H9 (cell line): Measurements from ENCODE around the gene GSTO1. TPM values are rescaled to one million over a fixed set of nuclear protein-coding genes. Genes with fewer than 3 reads are reported as not detected.

Experiments used
- DNase-seq: peaks from one replicate; pipeline ENCODE4 v3.0.0-alpha.2; 2017
- H2AFZ ChIP-seq: one replicate; pipeline ENCODE4 v1.6.1; 2013; ENCODE audit warnings: mild to moderate bottlenecking, low read length, control low read depth, moderate library complexity
- H2AK5ac ChIP-seq: 2 replicates; pipeline ENCODE4 v1.6.1; 2013; ENCODE audit warnings: low read length, control low read depth, mixed read lengths; ENCODE audit not compliant: insufficient read length
- H2BK120ac ChIP-seq: one replicate; pipeline ENCODE4 v1.6.1; 2013; ENCODE audit warnings: low read depth, mild to moderate bottlenecking, low read length, control low read depth, inconsistent platforms; ENCODE audit not compliant: poor library complexity, severe bottlenecking
- H2BK12ac ChIP-seq: 2 replicates; pipeline ENCODE4 v1.6.1; 2013; ENCODE audit warnings: low read length, control low read depth, mixed read lengths, low read depth; ENCODE audit not compliant: insufficient read length
- H2BK15ac ChIP-seq: 2 replicates; pipeline ENCODE4 v1.6.1; 2013; ENCODE audit warnings: low read depth, low read length, control low read depth
- H2BK20ac ChIP-seq: one replicate; pipeline ENCODE4 v1.6.1; 2013; ENCODE audit warnings: low read depth, mild to moderate bottlenecking, low read length, control low read depth, inconsistent platforms; ENCODE audit not compliant: poor library complexity, severe bottlenecking
- H2BK5ac ChIP-seq: 2 replicates; pipeline ENCODE4 v1.6.1; 2013; ENCODE audit warnings: low read length, control low read depth, mixed read lengths; ENCODE audit not compliant: insufficient read length
- H3K14ac ChIP-seq: 2 replicates; pipeline ENCODE4 v1.6.1; 2013; ENCODE audit warnings: low read length, control low read depth; ENCODE audit not compliant: insufficient read depth
- H3K18ac ChIP-seq: 2 replicates; pipeline ENCODE4 v1.6.1; 2013; ENCODE audit warnings: low read depth, mild to moderate bottlenecking, mixed read lengths, low read length, control low read depth; ENCODE audit not compliant: insufficient read length
- H3K23ac ChIP-seq: 2 replicates; pipeline ENCODE4 v1.6.1; 2013; ENCODE audit warnings: low read length, control low read depth, mixed read lengths, low read depth; ENCODE audit not compliant: insufficient read length
- H3K23me2 ChIP-seq: 2 replicates; pipeline ENCODE4 v1.6.1; 2013; ENCODE audit warnings: low read depth, mild to moderate bottlenecking, mixed read lengths, low read length, control low read depth; ENCODE audit not compliant: insufficient read length, poor library complexity, severe bottlenecking
- H3K27ac ChIP-seq: 2 replicates; pipeline ENCODE4 v1.5.1; 2013; ENCODE audit warnings: low read length, control low read depth, mixed read lengths, low read depth; ENCODE audit not compliant: insufficient read length
- H3K27me3 ChIP-seq: 2 replicates; pipeline ENCODE4 v1.6.1; 2013; ENCODE audit warnings: low read length, control low read depth, inconsistent platforms; ENCODE audit not compliant: insufficient read depth
- H3K4ac ChIP-seq: 2 replicates; pipeline ENCODE4 v1.6.1; 2013; ENCODE audit warnings: low read depth, mild to moderate bottlenecking, control low read depth, inconsistent platforms, low read length, moderate library complexity
- H3K4me1 ChIP-seq: 2 replicates; pipeline ENCODE4 v1.6.1; 2013; ENCODE audit warnings: low read length, control low read depth, inconsistent platforms; ENCODE audit not compliant: insufficient read depth
- H3K4me2 ChIP-seq: 2 replicates; pipeline ENCODE4 v1.6.1; 2013; ENCODE audit warnings: low read length, control low read depth, mixed read lengths; ENCODE audit not compliant: insufficient read length, insufficient read depth
- H3K56ac ChIP-seq: 2 replicates; pipeline ENCODE4 v1.6.1; 2013; ENCODE audit warnings: low read depth, mild to moderate bottlenecking, mixed read lengths, low read length, control low read depth; ENCODE audit not compliant: insufficient read length
- H3K79me1 ChIP-seq: 2 replicates; pipeline ENCODE4 v1.6.1; 2013; ENCODE audit warnings: low read depth, mild to moderate bottlenecking, moderate library complexity, low read length, control low read depth, inconsistent platforms; ENCODE audit not compliant: insufficient read depth, poor library complexity, severe bottlenecking
- H3K79me2 ChIP-seq: 2 replicates; pipeline ENCODE4 v1.6.1; 2013; ENCODE audit warnings: low read length, control low read depth, inconsistent platforms; ENCODE audit not compliant: insufficient read depth
- H3K9ac ChIP-seq: 2 replicates; pipeline ENCODE4 v1.6.1; 2013; ENCODE audit warnings: low read length, control low read depth, mixed read lengths; ENCODE audit not compliant: insufficient read length; ENCODE audit errors: extremely low read depth
- H3K9me3 ChIP-seq: one replicate; pipeline ENCODE4 v1.6.1; 2013; ENCODE audit warnings: low read depth, low read length, inconsistent platforms; ENCODE audit not compliant: control insufficient read depth
- H3T11ph ChIP-seq: one replicate; pipeline ENCODE4 v1.6.1; 2013; ENCODE audit warnings: mild to moderate bottlenecking, low read length, control low read depth, inconsistent platforms
- H4K20me1 ChIP-seq: one replicate; pipeline ENCODE4 v1.6.1; 2013; ENCODE audit not compliant: control insufficient read depth, insufficient read length, insufficient read depth
- H4K5ac ChIP-seq: 2 replicates; pipeline ENCODE4 v1.6.1; 2013; ENCODE audit warnings: low read depth, mild to moderate bottlenecking, mixed read lengths, low read length, control low read depth; ENCODE audit not compliant: insufficient read length
- H4K8ac ChIP-seq: replicated peaks from 2 replicates; pipeline ENCODE4 v1.6.1; 2013; ENCODE audit warnings: low read length, control low read depth, mixed read lengths, low read depth; ENCODE audit not compliant: insufficient read length
- H4K91ac ChIP-seq: 2 replicates; pipeline ENCODE4 v1.6.1; 2013; ENCODE audit warnings: low read depth, mild to moderate bottlenecking, moderate library complexity, mixed read lengths, low read length, control low read depth; ENCODE audit not compliant: insufficient read length
- H3K27ac Mint-ChIP-seq, 3 experiments: 2 replicates in 2 of 3; 3 replicates in 1 of 3; pipeline ENCODE4 v1.8.0; 2020 to 2021; ENCODE audit warnings: mixed read lengths in 3 of 3, mild to moderate bottlenecking in 1 of 3, moderate library complexity in 1 of 3
- H3K27me3 Mint-ChIP-seq: 2 replicates; pipeline ENCODE4 v1.8.0; 2021; ENCODE audit warnings: low read depth, mild to moderate bottlenecking, moderate library complexity, mixed read lengths
- H3K36me3 Mint-ChIP-seq, 3 experiments: 2 replicates in 2 of 3; 3 replicates in 1 of 3; pipeline ENCODE4 v1.8.0; 2020 to 2021; ENCODE audit warnings: low read depth in 3 of 3, mixed read lengths in 3 of 3; ENCODE audit not compliant: insufficient read depth in 1 of 3
- H3K4me1 Mint-ChIP-seq, 2 experiments: 2 replicates each; pipeline ENCODE4 v1.8.0; 2020; ENCODE audit warnings: mixed read lengths in 2 of 2
- H3K4me3 Mint-ChIP-seq, 2 experiments: 2 replicates in 1 of 2; 3 replicates in 1 of 2; pipeline ENCODE4 v1.8.0; 2020 to 2021; ENCODE audit warnings: mild to moderate bottlenecking in 2 of 2, mixed read lengths in 2 of 2, moderate library complexity in 1 of 2
- H3K9me3 Mint-ChIP-seq, 2 experiments: 2 replicates in 1 of 2; 3 replicates in 1 of 2; pipeline ENCODE4 v1.8.0; 2020; ENCODE audit warnings: mild to moderate bottlenecking in 2 of 2, mixed read lengths in 2 of 2, moderate library complexity in 1 of 2
- WGBS: extraction: QIAGEN DNeasy Blood & Tissue Kit; methylation state at CpG from one replicate; pipeline ENCODE4 v1.1.7; 2013; ENCODE audit warnings: missing lambda C conversion rate, low lambda C conversion rate, mixed read lengths; ENCODE audit not compliant: insufficient read length; ENCODE audit errors: extremely low coverage; 5-methylcytosine and 5-hydroxymethylcytosine counted together
- total RNA-seq: library from RNA; stranded (reverse); gene quantifications from 2 replicates; pipeline ENCODE4 v1.2.1, GENCODE V29; 2021
- TF ChIP-seq, protein P1 (sequence below): fragments of 200-600 bp; sonication (generic); conservative IDR thresholded peaks from 3 replicates; pipeline ENCODE4 v1.8.0; 2021; ENCODE audit warnings: antibody characterized with exemption, mild to moderate bottlenecking

The GSTO1 gene
- total RNA-seq, 1 experiment from 2014 or later: 114 TPM

GRCh38 chr10:104255311-104255981, 754 bp downstream of the GSTO1 start:
- no peak overlapping the region for H3K4ac ChIP-seq
- peaks cover 49 to 60% of the 10 kb centered on the region in 2 experiments for H3K4me1 Mint-ChIP-seq
- peak overlapping the region; percentile 87 for H3K4me2 ChIP-seq
- no peak overlapping the region; the same call in 1 of the 2 replicates for H3K14ac ChIP-seq
- no peaks in the 10 kb centered on the region for H3K79me1 ChIP-seq
- peaks cover 12% of the 10 kb centered on the region for H3K23me2 ChIP-seq
- no peak overlapping the region for H4K8ac ChIP-seq
- H2BK120ac ChIP-seq: no peak overlapping the region
- H3K27ac Mint-ChIP-seq: no peak overlapping the region
- H2BK12ac ChIP-seq: no peak overlapping the region
- H3K56ac ChIP-seq: no peak overlapping the region
- no peak overlapping the region for H4K91ac ChIP-seq
- peak overlapping the region; percentile 77 to 87 for H3K4me3 Mint-ChIP-seq
- H3K23ac ChIP-seq: no peak overlapping the region
- no peaks in the 10 kb centered on the region for H3K9me3 ChIP-seq
- no peak for DNase-seq
- peaks cover 11% of the 10 kb centered on the region; the same call in 1 of the 2 replicates for H3K4me1 ChIP-seq
- H3T11ph ChIP-seq: no peak overlapping the region
- no peaks in the 10 kb centered on the region; the same call in 1 of the 2 replicates for H3K79me2 ChIP-seq
- H2BK15ac ChIP-seq: no peak overlapping the region
- H3K27me3 ChIP-seq: no peaks in the 10 kb centered on the region; the same call in 1 of the 2 replicates
- no peak overlapping the region for H3K27ac ChIP-seq
- no peak overlapping the region for H2BK5ac ChIP-seq
- TF ChIP-seq, protein P1, sequence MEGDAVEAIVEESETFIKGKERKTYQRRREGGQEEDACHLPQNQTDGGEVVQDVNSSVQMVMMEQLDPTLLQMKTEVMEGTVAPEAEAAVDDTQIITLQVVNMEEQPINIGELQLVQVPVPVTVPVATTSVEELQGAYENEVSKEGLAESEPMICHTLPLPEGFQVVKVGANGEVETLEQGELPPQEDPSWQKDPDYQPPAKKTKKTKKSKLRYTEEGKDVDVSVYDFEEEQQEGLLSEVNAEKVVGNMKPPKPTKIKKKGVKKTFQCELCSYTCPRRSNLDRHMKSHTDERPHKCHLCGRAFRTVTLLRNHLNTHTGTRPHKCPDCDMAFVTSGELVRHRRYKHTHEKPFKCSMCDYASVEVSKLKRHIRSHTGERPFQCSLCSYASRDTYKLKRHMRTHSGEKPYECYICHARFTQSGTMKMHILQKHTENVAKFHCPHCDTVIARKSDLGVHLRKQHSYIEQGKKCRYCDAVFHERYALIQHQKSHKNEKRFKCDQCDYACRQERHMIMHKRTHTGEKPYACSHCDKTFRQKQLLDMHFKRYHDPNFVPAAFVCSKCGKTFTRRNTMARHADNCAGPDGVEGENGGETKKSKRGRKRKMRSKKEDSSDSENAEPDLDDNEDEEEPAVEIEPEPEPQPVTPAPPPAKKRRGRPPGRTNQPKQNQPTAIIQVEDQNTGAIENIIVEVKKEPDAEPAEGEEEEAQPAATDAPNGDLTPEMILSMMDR: no peak
- no peaks in the 10 kb centered on the region for H3K9me3 Mint-ChIP-seq
- H2BK20ac ChIP-seq: no peak overlapping the region
- no peak overlapping the region for H4K5ac ChIP-seq
- no peak overlapping the region for H2AK5ac ChIP-seq
- no peaks in the 10 kb centered on the region for H4K20me1 ChIP-seq
- H3K27me3 Mint-ChIP-seq: peaks cover 15% of the 10 kb centered on the region
- H3K9ac ChIP-seq: peak overlapping the region; percentile 14
- peaks cover 0 to 30% (median 16%) of the 10 kb centered on the region in 3 experiments; a peak in 5 of 7 replicates for H3K36me3 Mint-ChIP-seq
- no peak overlapping the region for H2AFZ ChIP-seq
- H3K18ac ChIP-seq: no peak overlapping the region
- no CpG with 5 or more reads among the region's 12 CpGs for WGBS
